Measurements from ENCODE around the gene TMEM273.

The TMEM273 gene

GRCh38 chr10:49176310-49177268 is 11.6 kb downstream of the TMEM273 start:
- no peak for DNase-seq (ENCODE audit: low spot score)

GRCh38 chr10:49175587-49176309 is 12.4 kb downstream of the TMEM273 start:
- DNase-seq (ENCODE audit: low spot score): no peak

GRCh38 chr10:49174926-49175500 is 13.2 kb downstream of the TMEM273 start:
- DNase-seq (ENCODE audit: low spot score): no peak

- DNase-seq (ENCODE audit: low spot score): no peak
Measured at GRCh38 chr10:49174261-49174925, 13.8 kb downstream of the TMEM273 start.

GRCh38 chr10:49173853-49174252 is 14.3 kb downstream of the TMEM273 start:
- no peak for DNase-seq (ENCODE audit: low spot score)

- DNase-seq (ENCODE audit: low spot score): no peak
Measured at GRCh38 chr10:49173201-49173772, 14.9 kb downstream of the TMEM273 start.

- DNase-seq (ENCODE audit: low spot score): no peak
Measured at GRCh38 chr10:49172777-49173132, 15.4 kb downstream of the TMEM273 start.

GRCh38 chr10:49172061-49172776 is 16.0 kb downstream of the TMEM273 start:
- no peak for DNase-seq (ENCODE audit: low spot score)

- no peak for DNase-seq (ENCODE audit: low spot score)
Measured at GRCh38 chr10:49171326-49172060, 16.7 kb downstream of the TMEM273 start.

GRCh38 chr10:49170632-49171325 is 17.4 kb downstream of the TMEM273 start:
- DNase-seq (ENCODE audit: low spot score): no peak

GRCh38 chr10:49169776-49170175 is 18.4 kb downstream of the TMEM273 start:
- DNase-seq (ENCODE audit: low spot score): no peak

GRCh38 chr10:49168831-49169500 is 19.2 kb downstream of the TMEM273 start:
- DNase-seq (ENCODE audit: low spot score): no peak

GRCh38 chr10:49168171-49168540 is 20.0 kb downstream of the TMEM273 start:
- DNase-seq (ENCODE audit: low spot score): no peak

GRCh38 chr10:49167425-49168170 is 20.6 kb downstream of the TMEM273 start:
- no peak for DNase-seq (ENCODE audit: low spot score)

- no peak for DNase-seq (ENCODE audit: low spot score)
Measured at GRCh38 chr10:49166484-49167400, 21.4 kb downstream of the TMEM273 start.

- no peak for DNase-seq (ENCODE audit: low spot score)
Measured at GRCh38 chr10:49165821-49166483, 22.2 kb downstream of the TMEM273 start.

GRCh38 chr10:49165259-49165658 is 22.9 kb downstream of the TMEM273 start:
- no peak for DNase-seq (ENCODE audit: low spot score)

Data from Ammon's horn (tissue), 1 donor.